Retinal pigment epithelial cell (primary cell): ENCODE results near the gene USP7.
"Not testable (repeated sequence)": the region's sequence is repeated elsewhere in the genome, so short reads cannot be mapped to it uniquely, and the experiment has no call there.

Experiments used
- DNase-seq: peaks from one replicate; pipeline ENCODE4 v3.0.0-alpha.2; 2010; ENCODE audit warnings: low read depth
- H3K4me3 ChIP-seq: 2 replicates; pipeline ENCODE4 v1.5.1; 2011; ENCODE audit warnings: mild to moderate bottlenecking, low read length, control low read depth, moderate library complexity
- TF ChIP-seq, protein P1 (sequence below): conservative IDR thresholded peaks from 2 replicates; pipeline ENCODE4 v1.5.1; 2011; ENCODE audit warnings: low read depth, low read length, control low read depth, inconsistent platforms

Gene USP7

GRCh38 chr16:8924214-8924613 is 39.5 kb downstream of the USP7 start:
- no peak for DNase-seq
- no peak overlapping the region for H3K4me3 ChIP-seq
- TF ChIP-seq, protein P1, sequence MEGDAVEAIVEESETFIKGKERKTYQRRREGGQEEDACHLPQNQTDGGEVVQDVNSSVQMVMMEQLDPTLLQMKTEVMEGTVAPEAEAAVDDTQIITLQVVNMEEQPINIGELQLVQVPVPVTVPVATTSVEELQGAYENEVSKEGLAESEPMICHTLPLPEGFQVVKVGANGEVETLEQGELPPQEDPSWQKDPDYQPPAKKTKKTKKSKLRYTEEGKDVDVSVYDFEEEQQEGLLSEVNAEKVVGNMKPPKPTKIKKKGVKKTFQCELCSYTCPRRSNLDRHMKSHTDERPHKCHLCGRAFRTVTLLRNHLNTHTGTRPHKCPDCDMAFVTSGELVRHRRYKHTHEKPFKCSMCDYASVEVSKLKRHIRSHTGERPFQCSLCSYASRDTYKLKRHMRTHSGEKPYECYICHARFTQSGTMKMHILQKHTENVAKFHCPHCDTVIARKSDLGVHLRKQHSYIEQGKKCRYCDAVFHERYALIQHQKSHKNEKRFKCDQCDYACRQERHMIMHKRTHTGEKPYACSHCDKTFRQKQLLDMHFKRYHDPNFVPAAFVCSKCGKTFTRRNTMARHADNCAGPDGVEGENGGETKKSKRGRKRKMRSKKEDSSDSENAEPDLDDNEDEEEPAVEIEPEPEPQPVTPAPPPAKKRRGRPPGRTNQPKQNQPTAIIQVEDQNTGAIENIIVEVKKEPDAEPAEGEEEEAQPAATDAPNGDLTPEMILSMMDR = no peak

DNA sequence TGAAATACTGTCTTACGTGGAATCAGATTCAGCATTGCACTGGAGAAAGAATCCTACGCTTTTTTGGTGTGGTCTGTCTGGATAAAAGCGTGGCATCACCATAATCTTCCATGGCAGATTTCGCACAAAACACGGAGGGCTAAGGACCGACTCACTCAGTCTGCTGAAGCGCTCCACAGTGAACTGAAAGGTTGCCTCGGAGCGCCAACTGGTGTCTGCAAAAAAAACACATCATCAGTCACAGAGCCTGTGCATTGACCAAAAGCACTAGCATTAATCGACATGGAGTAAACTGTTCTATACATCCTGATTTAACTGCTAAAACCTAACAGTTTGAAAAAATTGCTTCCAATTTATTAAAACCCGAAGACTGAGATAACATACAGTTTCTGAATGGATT is 40.5 kb downstream of the USP7 start:
- DNase-seq = no peak
- TF ChIP-seq, protein P1 = no peak
- no peak overlapping the region for H3K4me3 ChIP-seq

DNA sequence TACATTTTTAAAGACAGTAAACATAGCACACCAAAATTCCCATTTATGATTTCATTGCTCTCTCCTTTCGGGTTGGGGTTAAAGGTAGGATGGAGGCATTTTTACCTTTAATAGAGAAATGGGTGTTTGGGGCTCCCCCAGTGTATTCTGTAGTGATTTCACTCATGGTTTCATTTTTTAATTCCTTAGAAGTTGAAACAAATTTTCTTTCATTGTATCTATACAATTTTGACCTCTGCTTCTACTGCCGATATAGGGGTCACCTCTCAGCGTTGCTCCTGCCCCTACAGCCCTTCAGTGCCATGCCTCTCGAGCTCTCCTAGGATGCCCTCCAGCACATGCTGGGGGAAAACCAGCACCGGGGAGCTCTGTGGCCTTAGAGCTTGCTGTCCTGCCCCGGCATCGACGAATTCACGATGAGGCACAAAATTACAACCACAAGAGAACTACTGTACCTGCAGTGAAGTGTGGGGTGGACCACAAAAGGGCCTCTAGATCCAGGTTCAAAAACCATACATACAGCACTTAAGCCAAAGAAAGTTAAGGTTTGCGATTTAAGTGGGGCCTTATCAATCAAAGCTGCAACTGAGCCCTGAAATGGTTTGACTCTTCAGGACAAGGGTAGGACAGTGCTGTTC is 42.2 kb downstream of the USP7 start:
- no peak for DNase-seq
- TF ChIP-seq, protein P1 = no peak
- no peak overlapping the region for H3K4me3 ChIP-seq

DNA sequence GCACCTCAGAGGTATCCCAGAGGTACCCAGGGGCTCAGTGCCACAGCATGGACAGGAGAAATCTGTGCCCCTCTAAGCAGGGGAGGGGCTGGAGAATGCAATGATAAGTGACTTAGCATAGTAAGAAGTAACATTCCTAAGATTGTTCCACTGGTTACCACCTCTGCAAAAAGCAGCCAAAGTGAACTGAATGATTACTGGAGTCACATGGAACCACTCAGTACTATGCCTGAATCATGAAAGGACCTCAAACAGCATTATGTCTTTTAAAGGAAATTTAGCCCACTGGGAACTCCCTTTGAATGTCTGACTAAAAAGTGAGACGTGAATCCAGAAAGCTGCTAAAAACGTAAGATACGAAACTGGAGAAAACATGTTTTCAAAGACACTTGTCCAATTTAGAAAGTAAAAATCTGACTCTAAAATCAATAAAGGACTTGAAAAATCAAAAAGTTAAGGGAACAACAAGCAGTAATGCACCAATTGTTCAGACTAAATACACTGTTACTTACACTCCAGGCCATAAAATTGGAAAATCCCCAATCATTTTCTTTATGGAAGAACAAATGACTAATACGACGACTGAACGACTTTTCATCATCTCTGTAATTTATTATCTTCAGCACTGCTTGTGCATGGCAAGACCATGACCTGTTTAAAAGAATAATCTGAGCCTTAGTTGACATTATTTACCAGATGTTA is 42.9 kb downstream of the USP7 start:
- DNase-seq = peak; percentile 29
- TF ChIP-seq, protein P1 = no peak
- no peak overlapping the region for H3K4me3 ChIP-seq

DNA sequence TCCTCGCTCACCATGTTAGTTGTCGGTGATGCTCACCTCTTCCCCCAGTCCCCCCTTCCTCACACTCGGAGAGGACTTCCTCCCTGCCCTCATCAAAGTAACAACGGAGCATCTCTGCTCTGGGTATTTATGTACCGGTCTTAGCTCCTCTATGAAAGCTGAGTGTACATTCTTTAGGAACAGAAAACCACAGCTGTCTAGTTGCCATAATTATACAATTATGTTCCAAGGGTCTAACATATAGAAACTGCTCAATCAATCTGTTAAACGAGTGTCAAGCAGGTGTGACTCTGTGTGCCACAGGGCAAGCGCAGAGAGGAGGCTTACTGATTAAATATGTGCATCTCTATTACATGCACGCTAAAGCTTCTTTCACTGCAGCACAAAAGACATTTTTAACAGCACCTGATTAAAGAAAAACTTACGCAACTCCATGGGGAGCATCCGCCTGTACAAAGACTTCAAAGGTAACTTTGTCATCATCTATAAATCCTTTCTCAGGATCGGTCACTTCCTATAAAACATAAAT is 43.7 kb downstream of the USP7 start:
- H3K4me3 ChIP-seq = no peak overlapping the region
- no peak for DNase-seq
- TF ChIP-seq, protein P1 = no peak

DNA sequence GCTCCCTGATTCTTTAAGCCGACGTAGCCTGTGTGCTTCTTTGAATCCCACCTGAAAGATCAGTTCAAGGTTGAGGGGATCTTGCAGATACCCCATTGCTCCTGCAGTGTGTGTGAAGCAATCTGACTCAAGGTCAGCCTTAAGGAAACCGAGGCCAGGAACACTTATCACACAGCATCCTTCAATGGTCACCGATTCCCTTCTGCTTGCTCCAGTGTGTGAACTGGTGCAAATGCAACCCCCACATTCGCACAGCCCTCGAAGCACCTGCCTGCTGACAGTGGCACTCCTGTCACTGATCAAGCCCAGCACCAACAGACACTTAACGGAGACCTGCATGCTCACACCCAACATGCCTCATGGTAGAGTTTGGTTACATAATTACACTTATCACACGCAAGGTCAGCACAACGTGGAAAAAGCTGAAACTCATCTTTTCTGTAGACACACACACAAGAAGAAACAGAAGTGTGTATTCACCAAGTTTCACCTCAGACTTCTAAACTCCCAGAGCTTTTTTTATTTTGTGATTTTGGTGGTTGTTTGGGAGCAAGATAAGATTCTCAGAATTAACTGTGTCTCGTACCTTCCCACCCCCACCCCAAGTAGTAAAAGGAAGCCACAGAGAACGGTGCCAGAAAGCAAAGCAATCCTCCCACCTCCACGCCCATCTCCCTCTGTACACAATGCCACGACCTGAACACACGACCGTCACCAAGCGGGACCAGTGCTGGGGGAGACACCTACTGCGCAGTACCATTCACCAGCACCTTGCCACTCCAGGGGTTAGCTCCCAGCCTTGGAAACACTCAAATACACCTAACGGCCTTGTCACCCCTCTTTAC is 44.4 kb downstream of the USP7 start:
- no peak for DNase-seq
- TF ChIP-seq, protein P1 = no peak

GRCh38 chr16:8917336-8917735 is 46.4 kb downstream of the USP7 start:
- H3K4me3 ChIP-seq, DNase-seq: not testable (repeated sequence)

More for the DNA sequence above, 44.4 kb downstream of the USP7 start:
- H3K4me3 ChIP-seq = no peak overlapping the region
